HCT116 (cell line): ENCODE results near the gene SLC4A7.

Experiments
- CTCF ChIP-seq, 3 experiments: fragments of 200-600 bp in 1 of 3; sonication (generic) in 1 of 3; IDR thresholded peaks in 2 of 3; conservative IDR thresholded peaks in 1 of 3; 2 replicates each; pipeline ENCODE4 v1.5.1; 2012 to 2017; ENCODE audit warnings: low read depth in 2 of 3, low read length in 2 of 3, antibody characterized with exemption in 1 of 3, borderline replicate concordance in 1 of 3, control low read depth in 1 of 3, mild to moderate bottlenecking in 1 of 3, mixed read lengths in 1 of 3, mixed run types in 1 of 3, moderate library complexity in 1 of 3; ENCODE audit not compliant: insufficient read depth in 1 of 3
- EGR1 ChIP-seq: IDR thresholded peaks from 2 replicates; pipeline ENCODE4 v1.6.1; 2012; ENCODE audit warnings: low read depth
- EZH2phosphoT487 ChIP-seq: fragments of 200-600 bp; IDR thresholded peaks from 2 replicates; pipeline ENCODE4 v1.6.1; 2018; ENCODE audit warnings: antibody characterized with exemption, borderline replicate concordance
- POLR2A ChIP-seq: IDR thresholded peaks from 2 replicates; pipeline ENCODE4 v1.7.0; 2011; ENCODE audit warnings: borderline replicate concordance; ENCODE audit not compliant: insufficient read depth, insufficient read length; ENCODE audit errors: extremely low read depth
- POLR2AphosphoS5 ChIP-seq: IDR thresholded peaks from 2 replicates; pipeline ENCODE4 v1.6.1; 2011; ENCODE audit warnings: mild to moderate bottlenecking, low read depth, low read length, moderate library complexity
- YY1 ChIP-seq: IDR thresholded peaks from 2 replicates; pipeline ENCODE4 v1.6.1; 2011; ENCODE audit warnings: low read length, low read depth, moderate library complexity, mild to moderate bottlenecking; ENCODE audit not compliant: insufficient replicate concordance; ENCODE audit errors: extremely low read depth
- ZBTB33 ChIP-seq: IDR thresholded peaks from 2 replicates; pipeline ENCODE4 v1.6.1; 2011; ENCODE audit warnings: mild to moderate bottlenecking, low read length, moderate library complexity; ENCODE audit not compliant: insufficient replicate concordance; ENCODE audit errors: extremely low read depth
- ZFX ChIP-seq: fragments of 450-650 bp; IDR thresholded peaks from 2 replicates; pipeline ENCODE4 v1.6.1; 2017

- TF ChIP-seq POLR2AphosphoS5 (no peak), ZBTB33 (no peak), EGR1 (no peak), CTCF (IDR thresholded peaks at IDR 0.05 in 2 of 3, conservative IDR thresholded peaks at IDR 0.05 in 1 of 3; ENCODE audit: borderline replicate concordance in 1 of 3, insufficient read depth in 1 of 3, low read depth in 2 of 3, low read length in 2 of 3) (no peak), ZFX (no peak), YY1 (no peak), EZH2phosphoT487 (no peak), POLR2A (no peak)
Measured at GRCh38 chr3:27387625-27388024, 96.6 kb downstream of the SLC4A7 start.
